Measurements from ENCODE around the gene ACP4. TPM values are rescaled to one million over a fixed set of nuclear protein-coding genes. Genes with fewer than 3 reads are reported as not detected.
A peak's percentile ranks its signal among the peaks of the same experiment; 100 is the strongest.

The ACP4 gene
- total and polyA plus RNA-seq, 2 experiments from 2014 or later: not detected

- TF ChIP-seq ZNF462 (CRISPR knock-in tag; IDR thresholded peaks at IDR 0.05): no peak
- no peak for TF ChIP-seq REST (IDR thresholded peaks at IDR 0.05; ENCODE audit: unreplicated experiment)
These were observed 28.8 kb downstream of the ACP4 start (continued) for GRCh38 chr19:50818859-50819472.

GRCh38 chr19:50819636-50820035 lies 29.4 kb downstream of the ACP4 start:
- no peak for DNase-seq (ENCODE audit: low spot score)
- Histone ChIP-seq H3K36me3 (ENCODE audit: insufficient read depth) (no peaks in the 10 kb centered on the region), H3K27me3 (ENCODE audit: insufficient read depth) (peaks cover 45% of the 10 kb centered on the region), H3K4me3 (peak overlapping the region; percentile 66), H4K20me1 (replicated peaks; ENCODE audit: insufficient read depth) (no peaks in the 10 kb centered on the region), H3K27ac (ENCODE audit: low read depth) (no peak overlapping the region), H3K79me2 (replicated peaks; ENCODE audit: insufficient read depth) (no peaks in the 10 kb centered on the region), H3F3A (replicated peaks; ENCODE audit: low read depth) (no peaks in the 10 kb centered on the region), H3K4me2 (peak overlapping the region; percentile 93), H2AFZ (no peak overlapping the region; the same call in 1 of the 2 replicates), H3K9me2 (ENCODE audit: insufficient read depth) (no peaks in the 10 kb centered on the region), H3K4me1 (ENCODE audit: insufficient read depth) (peaks cover 23% of the 10 kb centered on the region)
- Mint-ChIP-seq H3K4me1 (peaks cover 32% of the 10 kb centered on the region), H3K36me3 (ENCODE audit: low read depth) (peaks cover 3% of the 10 kb centered on the region; the same call in 1 of the 3 replicates), H3K27me3 (ENCODE audit: insufficient read depth, low read depth, poor library complexity) (peaks cover 31% of the 10 kb centered on the region), H3K4me3 (peak overlapping the region; percentile 70), H3K27ac (no peak overlapping the region), H3K9me3 (peaks cover 14% of the 10 kb centered on the region; the same call in 2 of the 3 replicates)
- TF ChIP-seq ZNF331 (CRISPR knock-in tag; IDR thresholded peaks at IDR 0.05; ENCODE audit: low read depth) (no peak), POLR2AphosphoS5 (IDR thresholded peaks at IDR 0.05; ENCODE audit: low read depth) (no peak), CREB1 (CRISPR knock-in tag; IDR thresholded peaks at IDR 0.05; ENCODE audit: low read depth) (no peak), STAT1 (IDR thresholded peaks at IDR 0.05; ENCODE audit: unreplicated experiment) (no peak), JUNB (IDR thresholded peaks at IDR 0.05; ENCODE audit: unreplicated experiment) (no peak)
- no peak for ATAC-seq

Data from GM23338 (cell line).